ENCODE results near the gene TGFBI.

Gene TGFBI

GRCh38 chr5:136064510-136064909 lies 35.7 kb downstream of the TGFBI start:
- DNase-seq (ENCODE audit: low spot score): no peak

GRCh38 chr5:136065588-136065987 lies 36.8 kb downstream of the TGFBI start:
- no peak for DNase-seq (ENCODE audit: low spot score)

- no peak for DNase-seq (ENCODE audit: low spot score)
Observed at GRCh38 chr5:136066661-136067271, 38.0 kb downstream of the TGFBI start.

- no peak for DNase-seq (ENCODE audit: low spot score)
Observed at GRCh38 chr5:136067422-136067821, 38.6 kb downstream of the TGFBI start.

- no peak for DNase-seq (ENCODE audit: low spot score)
Observed at GRCh38 chr5:136070486-136071285, 41.9 kb downstream of the TGFBI start.

GRCh38 chr5:136073714-136074529 lies 45.1 kb downstream of the TGFBI start:
- no peak for DNase-seq (ENCODE audit: low spot score)

- no peak for DNase-seq (ENCODE audit: low spot score)
Observed at GRCh38 chr5:136075466-136075891, 46.7 kb downstream of the TGFBI start.

GRCh38 chr5:136076067-136076466 lies 47.3 kb downstream of the TGFBI start:
- DNase-seq (ENCODE audit: low spot score): no peak

GRCh38 chr5:136076881-136077445 lies 48.2 kb downstream of the TGFBI start:
- no peak for DNase-seq (ENCODE audit: low spot score)

GRCh38 chr5:136079195-136079985 lies 50.6 kb downstream of the TGFBI start:
- no peak for DNase-seq (ENCODE audit: low spot score)

GRCh38 chr5:136080113-136080482 lies 51.3 kb downstream of the TGFBI start:
- no peak for DNase-seq (ENCODE audit: low spot score)

- DNase-seq (ENCODE audit: low spot score): peak; percentile 65
Observed at GRCh38 chr5:136080483-136081216, 51.9 kb downstream of the TGFBI start.

- DNase-seq (ENCODE audit: low spot score): no peak
Observed at GRCh38 chr5:136081217-136081591, 52.4 kb downstream of the TGFBI start.

- DNase-seq (ENCODE audit: low spot score): no peak
Observed at GRCh38 chr5:136082390-136083193, 53.8 kb downstream of the TGFBI start.

GRCh38 chr5:136084698-136085097 lies 55.9 kb downstream of the TGFBI start:
- DNase-seq (ENCODE audit: low spot score): no peak

- DNase-seq (ENCODE audit: low spot score): no peak
Observed at GRCh38 chr5:136086783-136087566, 58.2 kb downstream of the TGFBI start.

- DNase-seq (ENCODE audit: low spot score): no peak
Observed at GRCh38 chr5:136087961-136088871, 59.4 kb downstream of the TGFBI start.

GRCh38 chr5:136089791-136090190 lies 61.0 kb downstream of the TGFBI start:
- DNase-seq (ENCODE audit: low spot score): no peak

Measured in globus pallidus (tissue), 1 donor.